Sigmoid colon (tissue), 7 donors: ENCODE data around the gene DCTPP1. TPM values are rescaled to one million over a fixed set of nuclear protein-coding genes. Genes with fewer than 3 reads are reported as not detected.
"Not testable (repeated sequence)": the region's sequence is repeated elsewhere in the genome, so short reads cannot be mapped to it uniquely, and the experiment has no call there.

Experiments
- DNase-seq: peaks from one replicate; pipeline ENCODE4 v3.0.0-alpha.2; 2019
- H3K27ac ChIP-seq, 4 donors: fragments of 200-600 bp; sonication (generic); one replicate each; pipeline ENCODE4 v1.5.1; 2016 to 2019; ENCODE audit warnings: mild to moderate bottlenecking in 1 of 4
- H3K27me3 ChIP-seq, 3 donors: fragments of 200-600 bp; sonication (generic); one replicate each; pipeline ENCODE4 v1.5.1; 2019; ENCODE audit warnings: mild to moderate bottlenecking in 1 of 3
- H3K36me3 ChIP-seq, 4 donors: fragments of 200-600 bp; sonication (generic); one replicate each; pipeline ENCODE4 v1.5.1; 2016 to 2019
- H3K4me1 ChIP-seq, 4 donors: fragments of 200-600 bp; sonication (generic); one replicate each; pipeline ENCODE4 v1.5.1; 2017 to 2019
- H3K4me3 ChIP-seq, 4 donors: fragments of 200-600 bp; sonication (generic); one replicate each; pipeline ENCODE4 v1.5.1; 2017 to 2019; ENCODE audit warnings: mild to moderate bottlenecking in 2 of 4, moderate library complexity in 1 of 4
- H3K9me3 ChIP-seq, 4 donors: fragments of 200-600 bp in 3 of 4; sonication (generic) in 3 of 4; one replicate each; pipeline versions ENCODE4 v1.5.1 to v1.6.1; 2013 to 2019
- EP300 ChIP-seq, 4 donors: sonication (generic); formaldehyde crosslinking; IDR thresholded peaks; one replicate each; pipeline ENCODE4 v1.6.1; 2017; ENCODE audit warnings: antibody characterized with exemption in 4 of 4
- POLR2A ChIP-seq, 2 donors: fragments of 450-650 bp; IDR thresholded peaks; one replicate each; pipeline ENCODE4 v1.6.1; 2016; ENCODE audit warnings: antibody characterized with exemption in 2 of 2, mild to moderate bottlenecking in 2 of 2, moderate library complexity in 2 of 2
- POLR2AphosphoS5 ChIP-seq, 4 donors: sonication (generic); formaldehyde crosslinking; IDR thresholded peaks; one replicate each; pipeline ENCODE4 v1.6.1; 2017; ENCODE audit warnings: antibody characterized with exemption in 4 of 4
- WGBS, 2 donors: extraction: QIAGEN DNeasy Blood & Tissue Kit; methylation state at CpG; one replicate each; pipeline ENCODE4 v1.1.7; 2013; 5-methylcytosine and 5-hydroxymethylcytosine counted together
- intact Hi-C: fragments of 100-400 bp; cut with DNase I; formaldehyde crosslinking; loops from one replicate; pipeline ENCODE4 v1.15.1; 2023
- polyA plus RNA-seq, 3 donors: library from polyadenylated mRNA; stranded (reverse); fragments of 200-250 nt; gene quantifications; one replicate each; pipeline ENCODE4 v1.2.3, GENCODE V29; 2013
- total RNA-seq, 4 donors: library from RNA; depleted of rRNA; stranded (reverse); fragments of >200 nt; gene quantifications; one replicate each; pipeline ENCODE4 v1.1.0, GENCODE V29; 2016
- TF ChIP-seq, protein P1 (sequence below), 4 experiments: fragments of 450-650 bp in 3 of 4; fragments of 200-600 bp in 1 of 4; IDR thresholded peaks; one replicate each; pipeline ENCODE4 v1.5.1; 2016 to 2019; ENCODE audit warnings: antibody characterized with exemption in 4 of 4, mild to moderate bottlenecking in 3 of 4, moderate library complexity in 2 of 4
- donor health status: healthy with polysubstance abuse.
- donor health status: Bipolar disorder and iron deficiency.
- donor health status: healthy.

The DCTPP1 gene
- total and polyA plus RNA-seq, 7 donors: 10.5 to 175 (median 19.9) TPM

DNA sequence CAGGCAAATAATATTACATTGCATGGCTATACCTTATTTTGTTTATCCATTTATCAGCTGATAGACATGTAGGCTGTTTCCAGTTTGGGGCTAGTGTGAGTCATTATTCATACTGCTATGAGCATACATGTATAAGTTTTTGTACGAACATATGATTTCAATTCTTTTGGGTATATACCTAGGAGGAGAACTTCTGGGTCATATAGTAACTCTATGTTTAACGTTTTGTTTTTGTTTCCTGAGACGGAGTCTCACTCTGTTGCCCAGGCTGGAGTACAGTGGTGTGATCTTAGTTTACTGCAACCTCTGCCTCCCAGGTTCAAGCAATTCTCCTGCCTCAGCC lies 40.3 kb upstream of the DCTPP1 start:
- Histone ChIP-seq H3K4me3 (no peak overlapping the region), H3K36me3 (no peaks in the 10 kb centered on the region), H3K27ac (no peak overlapping the region), H3K4me1 (no peaks in the 10 kb centered on the region), H3K27me3 (peaks cover 0 to 29% (median 18%) of the 10 kb centered on the region in 3 donors), H3K9me3 (no peaks in the 10 kb centered on the region)
- TF ChIP-seq POLR2AphosphoS5 (IDR thresholded peaks at IDR 0.05) (no peak), POLR2A (IDR thresholded peaks at IDR 0.05) (no peak), EP300 (IDR thresholded peaks at IDR 0.05) (no peak)
- TF ChIP-seq, protein P1, sequence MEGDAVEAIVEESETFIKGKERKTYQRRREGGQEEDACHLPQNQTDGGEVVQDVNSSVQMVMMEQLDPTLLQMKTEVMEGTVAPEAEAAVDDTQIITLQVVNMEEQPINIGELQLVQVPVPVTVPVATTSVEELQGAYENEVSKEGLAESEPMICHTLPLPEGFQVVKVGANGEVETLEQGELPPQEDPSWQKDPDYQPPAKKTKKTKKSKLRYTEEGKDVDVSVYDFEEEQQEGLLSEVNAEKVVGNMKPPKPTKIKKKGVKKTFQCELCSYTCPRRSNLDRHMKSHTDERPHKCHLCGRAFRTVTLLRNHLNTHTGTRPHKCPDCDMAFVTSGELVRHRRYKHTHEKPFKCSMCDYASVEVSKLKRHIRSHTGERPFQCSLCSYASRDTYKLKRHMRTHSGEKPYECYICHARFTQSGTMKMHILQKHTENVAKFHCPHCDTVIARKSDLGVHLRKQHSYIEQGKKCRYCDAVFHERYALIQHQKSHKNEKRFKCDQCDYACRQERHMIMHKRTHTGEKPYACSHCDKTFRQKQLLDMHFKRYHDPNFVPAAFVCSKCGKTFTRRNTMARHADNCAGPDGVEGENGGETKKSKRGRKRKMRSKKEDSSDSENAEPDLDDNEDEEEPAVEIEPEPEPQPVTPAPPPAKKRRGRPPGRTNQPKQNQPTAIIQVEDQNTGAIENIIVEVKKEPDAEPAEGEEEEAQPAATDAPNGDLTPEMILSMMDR (IDR thresholded peaks at IDR 0.05): no peak
- DNase-seq: no peak
- WGBS, 2 donors: 64 to 85% methylated on average over 3 of the region's 3 CpGs
- intact Hi-C loops: no loop called here

DNA sequence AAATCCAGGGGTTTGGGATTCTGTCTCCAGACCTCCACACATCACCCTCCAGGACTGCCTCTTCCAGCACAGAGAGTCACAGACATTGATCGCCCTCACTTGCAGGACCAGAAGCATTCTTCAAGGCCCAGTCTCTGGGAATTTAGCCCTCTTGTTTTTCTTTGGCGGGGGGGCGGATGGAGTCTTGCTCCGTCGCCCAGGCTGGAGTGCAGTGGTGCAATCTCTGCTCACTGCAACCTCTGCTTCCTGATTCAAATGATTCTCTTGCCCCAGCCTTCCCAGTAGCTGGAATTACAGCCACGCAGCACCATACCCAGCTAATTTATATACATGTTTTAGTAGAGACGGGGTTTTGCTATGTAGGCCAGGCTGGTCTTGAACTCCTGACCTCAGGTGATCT lies 34.2 kb upstream of the DCTPP1 start:
- WGBS, 2 donors: 95% methylated on average over 7 of the region's 7 CpGs
- no peak overlapping the region for H3K27ac ChIP-seq
- H3K4me3 ChIP-seq: no peak overlapping the region
- no peaks in the 10 kb centered on the region for H3K36me3 ChIP-seq
- no peak for DNase-seq
- no peaks in the 10 kb centered on the region for H3K27me3 ChIP-seq
- H3K4me1 ChIP-seq: no peaks in the 10 kb centered on the region
- TF ChIP-seq, protein P1 (IDR thresholded peaks at IDR 0.05): no peak
- no peak for TF ChIP-seq POLR2AphosphoS5 (IDR thresholded peaks at IDR 0.05)
- no peak for TF ChIP-seq POLR2A (IDR thresholded peaks at IDR 0.05)
- no peak for TF ChIP-seq EP300 (IDR thresholded peaks at IDR 0.05)
- intact Hi-C loops: no loop called here
- H3K9me3 ChIP-seq: no peaks in the 10 kb centered on the region

DNA sequence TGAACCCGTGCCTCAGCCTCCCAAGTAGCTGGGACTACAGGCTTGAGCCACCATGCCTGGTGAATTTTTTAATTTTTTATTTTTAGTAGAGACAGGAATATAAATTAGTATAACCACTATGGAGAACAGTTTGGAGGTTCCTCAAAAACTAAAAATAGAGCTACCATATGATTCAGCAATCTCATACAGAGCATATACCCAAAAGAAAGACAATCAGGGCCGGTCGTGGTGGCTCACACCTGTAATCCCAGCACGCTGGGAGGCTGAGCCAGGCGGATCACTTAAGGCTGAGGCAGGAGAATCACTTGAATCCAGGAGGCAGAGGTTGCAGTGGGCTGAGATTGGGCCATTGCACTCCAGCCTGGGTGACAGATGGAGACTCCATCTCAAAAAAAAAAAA lies 31.6 kb upstream of the DCTPP1 start:
- H3K36me3 ChIP-seq, DNase-seq, H3K27me3 ChIP-seq, H3K27ac ChIP-seq, H3K9me3 ChIP-seq, H3K4me3 ChIP-seq, H3K4me1 ChIP-seq, intact Hi-C loops: not testable (repeated sequence)
- WGBS, 2 donors: 80 to 92% methylated on average over 5 of the region's 5 CpGs

DNA sequence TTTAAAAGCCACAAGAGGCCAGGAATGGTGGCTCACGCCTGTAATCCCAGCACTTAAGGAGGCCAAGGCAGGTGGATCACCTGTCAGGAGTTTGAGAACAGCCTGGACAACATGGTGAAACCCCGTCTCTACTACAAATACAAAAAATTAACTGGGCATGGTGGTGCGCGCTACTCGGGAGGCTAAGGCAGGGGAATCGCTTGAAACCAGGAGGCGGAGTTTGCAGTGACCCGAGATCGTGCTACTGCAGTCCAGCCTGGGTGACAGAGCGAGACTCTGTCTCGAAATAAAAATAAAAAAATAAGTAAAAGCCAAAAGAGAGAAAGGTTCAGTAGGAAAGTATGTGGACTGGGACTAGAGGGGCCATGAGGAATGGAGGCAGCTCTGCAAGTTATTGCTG lies 29.6 kb upstream of the DCTPP1 start:
- H3K4me1 ChIP-seq: no peaks in the 10 kb centered on the region
- no peak overlapping the region for H3K4me3 ChIP-seq
- 81 to 92% methylated on average over 11 of the region's 11 CpGs for WGBS, 2 donors
- no peak overlapping the region for H3K27ac ChIP-seq
- intact Hi-C loops: no loop called here
- H3K27me3 ChIP-seq: no peaks in the 10 kb centered on the region
- H3K9me3 ChIP-seq: no peaks in the 10 kb centered on the region
- TF ChIP-seq POLR2A (IDR thresholded peaks at IDR 0.05): no peak
- TF ChIP-seq POLR2AphosphoS5 (IDR thresholded peaks at IDR 0.05): no peak
- TF ChIP-seq, protein P1 (IDR thresholded peaks at IDR 0.05): no peak
- TF ChIP-seq EP300 (IDR thresholded peaks at IDR 0.05): no peak
- no peaks in the 10 kb centered on the region for H3K36me3 ChIP-seq
- no peak for DNase-seq

DNA sequence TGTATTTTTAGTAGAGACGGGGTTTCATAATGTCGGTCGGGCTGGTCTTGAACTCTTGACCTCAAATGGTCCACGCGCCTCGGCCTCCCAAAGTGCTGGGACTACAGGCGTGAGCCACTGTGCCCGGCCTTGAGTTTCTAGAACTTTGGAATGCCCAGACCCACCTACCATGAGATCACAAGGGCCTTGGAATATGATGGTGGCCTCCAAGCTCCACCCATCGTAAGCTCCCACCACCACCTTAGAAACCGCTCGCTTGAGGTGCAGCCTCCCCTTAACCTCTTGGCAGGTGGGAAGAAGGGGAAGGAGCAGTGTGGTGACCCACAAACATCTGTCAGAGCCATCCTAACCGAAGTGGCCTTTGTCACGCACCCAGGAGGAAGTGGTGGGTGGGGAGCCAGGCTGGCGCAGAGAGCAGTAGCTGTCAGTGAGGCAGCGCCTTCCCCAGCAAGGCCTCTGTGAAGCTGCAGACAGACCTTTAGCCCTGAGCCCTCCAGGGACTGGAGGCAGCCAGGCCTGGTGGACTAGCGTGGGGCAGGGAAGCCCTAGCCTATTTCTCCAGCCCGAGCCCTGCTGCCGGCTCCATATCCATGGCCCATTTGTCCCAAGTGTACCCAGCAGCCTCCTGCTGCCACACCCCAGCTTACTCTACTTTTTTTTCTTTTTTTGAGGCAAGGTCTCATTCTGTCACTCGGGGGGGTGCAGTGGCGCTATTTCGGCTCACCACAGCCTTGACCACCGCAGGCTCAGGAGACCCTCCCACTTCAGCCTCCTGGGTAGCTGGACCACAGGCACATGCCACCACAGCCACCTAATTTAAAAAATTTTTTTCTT lies 28.9 kb upstream of the DCTPP1 start:
- Histone ChIP-seq H3K9me3 (no peaks in the 10 kb centered on the region), H3K27me3 (no peaks in the 10 kb centered on the region), H3K4me3 (no peak overlapping the region), H3K36me3 (no peaks in the 10 kb centered on the region), H3K4me1 (no peaks in the 10 kb centered on the region), H3K27ac (no peak overlapping the region)
- peak; percentile 68 for DNase-seq
- 49 to 76% methylated on average over 22 of the region's 22 CpGs for WGBS, 2 donors
- TF ChIP-seq EP300 (IDR thresholded peaks at IDR 0.05) (no peak), POLR2A (IDR thresholded peaks at IDR 0.05) (no peak), POLR2AphosphoS5 (IDR thresholded peaks at IDR 0.05) (no peak)
- TF ChIP-seq, protein P1 (IDR thresholded peaks at IDR 0.05): no peak
- intact Hi-C loops: no loop called here
